GM18505 (cell line): ENCODE results near the gene CDH22.

Source experiments
- ATAC-seq: cut with Tn5 transposase; IDR thresholded peaks from one replicate; pipeline ENCODE4 v1.9.1; 2021; ENCODE audit not compliant: unreplicated experiment
- POLR2A ChIP-seq: IDR thresholded peaks from 4 replicates; pipeline ENCODE4 v1.6.1; 2011; ENCODE audit warnings: borderline replicate concordance; ENCODE audit not compliant: insufficient read depth, insufficient read length; ENCODE audit errors: extremely low read depth

The CDH22 gene

DNA sequence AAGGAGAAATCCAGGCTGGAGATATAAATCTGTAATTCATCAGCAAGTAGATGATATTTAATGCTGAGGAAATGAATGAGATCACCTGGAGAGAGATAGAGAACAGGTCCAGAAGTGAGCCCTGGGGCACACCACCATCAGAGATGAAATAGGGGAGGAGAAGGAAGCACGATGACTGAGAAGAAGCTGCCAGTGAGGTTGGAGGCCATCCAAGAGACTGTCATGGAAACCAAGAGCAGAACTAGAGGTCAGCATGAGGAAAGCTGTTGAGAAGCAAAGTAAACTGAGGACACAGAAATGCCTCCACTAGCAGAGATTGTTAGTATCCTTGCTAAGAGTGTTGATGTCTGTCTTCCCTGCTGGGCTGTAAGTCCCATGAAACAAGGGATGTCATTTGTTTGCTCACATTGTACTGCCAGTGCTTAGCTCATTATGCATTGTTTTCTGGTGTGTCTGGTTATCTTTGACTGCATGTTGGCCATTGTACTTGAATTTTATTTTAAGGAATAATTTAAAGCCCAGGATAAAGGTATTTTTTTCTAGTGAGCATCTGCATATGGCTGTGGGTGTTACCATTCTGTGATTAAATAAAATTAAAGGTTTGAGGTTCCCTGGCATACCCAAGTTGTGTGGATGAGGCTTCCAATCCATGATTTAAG, 35.8 kb downstream of the CDH22 start:
- ATAC-seq, result no peak
- no peak for TF ChIP-seq POLR2A

DNA sequence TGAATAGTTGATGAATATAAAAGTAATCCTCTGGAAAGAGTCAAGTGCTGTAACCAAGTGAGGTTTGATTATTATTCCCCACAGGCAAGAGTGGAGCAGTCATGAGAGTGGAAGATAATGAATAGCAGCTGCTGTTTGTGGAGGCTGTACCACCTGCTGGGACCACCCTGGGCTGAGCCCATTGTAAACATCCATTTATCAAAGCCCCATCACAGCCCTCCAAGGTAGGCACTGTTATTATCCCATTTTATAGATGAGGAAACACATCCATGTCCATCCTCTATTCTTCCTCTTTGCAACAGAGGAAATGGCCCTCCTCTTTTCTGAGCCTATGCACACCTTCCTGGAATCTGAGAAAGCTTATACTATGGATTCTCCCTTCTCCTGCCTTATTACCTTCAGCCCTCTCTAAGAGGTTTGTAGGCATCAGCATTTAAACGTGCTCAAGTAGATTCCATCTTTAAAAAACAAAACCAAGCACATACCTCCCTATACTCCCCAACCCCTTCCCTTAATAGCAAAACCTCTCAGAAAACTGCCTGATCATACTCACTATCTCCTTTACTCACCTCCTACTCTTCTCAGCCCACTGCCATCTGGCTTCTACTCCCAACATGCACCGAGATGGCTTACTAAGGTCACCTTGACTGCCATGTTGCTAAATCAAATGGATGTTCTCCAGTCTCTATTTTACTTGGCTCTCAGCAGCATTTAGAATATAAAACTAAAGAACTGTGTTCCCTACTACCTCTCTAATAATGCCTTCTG, 37.1 kb downstream of the CDH22 start:
- ATAC-seq, result no peak
- no peak for TF ChIP-seq POLR2A

DNA sequence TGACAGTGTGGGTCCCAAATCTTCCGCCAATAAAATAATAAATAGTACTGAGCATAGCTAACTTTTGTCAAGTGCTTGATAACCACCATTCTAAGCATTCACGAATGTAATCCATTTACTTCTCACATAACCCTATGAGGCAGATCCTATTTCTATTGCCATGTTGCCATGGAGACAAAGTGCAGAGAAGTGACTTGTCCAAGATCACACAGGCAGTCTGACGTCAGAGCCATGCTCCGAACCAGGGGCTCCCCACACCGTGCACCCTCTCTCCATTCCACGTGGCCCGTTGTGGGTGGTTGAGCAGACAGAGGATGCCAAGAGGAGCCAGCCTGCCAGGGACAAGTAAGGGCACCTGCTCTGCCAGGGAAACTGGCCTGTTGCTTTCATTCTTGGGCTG, 38.9 kb downstream of the CDH22 start:
- TF ChIP-seq POLR2A, result no peak
- ATAC-seq, result no peak

DNA sequence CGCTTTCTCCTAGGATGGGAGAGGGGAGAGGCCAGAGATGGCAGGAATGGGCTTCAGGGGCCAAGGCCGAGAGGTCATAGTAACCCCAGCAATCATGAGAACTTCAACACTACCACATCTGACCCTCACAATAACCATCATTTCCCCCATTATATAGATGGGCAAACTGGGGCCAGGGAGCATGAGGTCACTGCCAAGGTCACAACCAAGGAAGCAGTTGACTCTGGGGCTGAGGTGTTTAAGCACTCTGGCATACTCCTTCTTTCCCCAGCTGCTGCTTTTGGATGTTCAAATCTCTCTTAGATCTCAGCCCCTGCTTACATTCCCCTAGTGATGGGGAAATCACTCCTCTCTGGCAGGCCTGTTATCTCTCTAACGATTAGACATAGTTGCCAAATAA, 39.6 kb downstream of the CDH22 start:
- no peak for ATAC-seq
- no peak for TF ChIP-seq POLR2A

DNA sequence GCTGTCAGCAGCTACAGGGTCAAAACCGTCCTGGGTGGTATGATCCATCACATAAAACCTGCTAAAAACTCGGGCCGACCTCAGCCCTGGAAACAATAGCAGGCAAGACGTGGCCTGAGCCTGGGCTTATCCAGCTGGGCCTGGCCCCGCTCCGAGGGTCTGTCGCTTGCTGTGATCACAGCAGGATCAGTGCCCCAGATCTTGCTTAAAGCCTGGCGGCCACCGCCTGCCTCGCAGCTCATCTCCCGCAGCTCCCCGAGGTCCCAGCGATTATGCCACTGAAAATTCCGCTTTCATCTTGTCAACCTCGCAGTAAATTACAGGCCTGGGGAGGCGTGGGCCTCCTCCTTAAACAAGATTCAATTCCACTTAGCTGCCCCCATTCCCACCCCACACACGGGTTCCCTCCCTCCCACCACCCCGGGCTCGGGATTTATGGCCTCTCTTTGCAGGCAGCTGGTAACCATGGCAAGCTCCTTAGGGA, 40.1 kb downstream of the CDH22 start:
- TF ChIP-seq POLR2A, result no peak
- ATAC-seq, result no peak

DNA sequence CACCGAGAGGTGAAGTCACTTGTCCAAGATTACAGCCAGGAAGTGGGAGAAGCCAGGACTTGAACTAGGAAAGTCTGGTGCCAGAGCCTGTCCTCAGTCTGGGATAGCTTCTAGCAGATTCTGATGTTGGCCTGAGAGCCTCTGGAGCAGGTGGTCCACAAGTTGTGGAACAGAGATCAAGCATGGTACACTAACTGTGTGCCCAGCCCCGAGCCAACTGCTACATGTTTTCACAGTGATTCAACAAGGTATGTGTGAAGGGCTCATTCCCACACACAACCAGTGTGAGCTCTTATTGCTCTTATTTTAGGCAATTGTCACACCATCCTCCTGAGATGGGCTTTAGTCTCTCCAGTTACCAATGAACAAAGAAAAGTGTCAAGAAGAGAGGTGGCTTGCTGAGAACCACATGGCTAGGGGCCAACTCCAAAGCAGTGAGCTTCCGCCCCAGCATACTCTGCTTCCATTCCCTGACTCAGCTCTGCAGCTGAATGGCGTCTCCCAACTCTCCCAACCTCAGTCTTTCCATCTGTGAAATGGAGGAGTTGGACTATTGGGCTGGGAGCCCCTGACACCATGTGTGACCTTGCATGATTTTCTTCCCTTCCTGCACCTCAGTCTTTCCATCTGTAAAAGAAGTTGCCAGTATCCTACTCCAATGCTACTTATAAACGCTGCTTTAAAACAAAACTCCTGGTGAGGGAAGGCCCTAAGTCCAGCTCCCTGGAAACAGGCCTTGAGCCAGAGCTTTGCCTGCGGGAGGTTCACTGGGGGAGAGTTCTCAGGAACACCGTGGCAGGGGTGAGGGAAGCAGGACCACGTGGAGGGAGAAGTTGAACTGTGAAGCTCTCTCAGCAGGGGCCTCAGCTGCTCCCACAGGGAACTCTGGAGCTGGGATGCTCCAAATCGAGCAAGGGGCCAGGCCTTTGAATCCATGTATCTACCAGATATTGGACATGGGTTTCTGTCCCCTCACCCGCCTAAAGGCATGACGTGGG, 40.9 kb downstream of the CDH22 start:
- no peak for TF ChIP-seq POLR2A
- no peak for ATAC-seq

DNA sequence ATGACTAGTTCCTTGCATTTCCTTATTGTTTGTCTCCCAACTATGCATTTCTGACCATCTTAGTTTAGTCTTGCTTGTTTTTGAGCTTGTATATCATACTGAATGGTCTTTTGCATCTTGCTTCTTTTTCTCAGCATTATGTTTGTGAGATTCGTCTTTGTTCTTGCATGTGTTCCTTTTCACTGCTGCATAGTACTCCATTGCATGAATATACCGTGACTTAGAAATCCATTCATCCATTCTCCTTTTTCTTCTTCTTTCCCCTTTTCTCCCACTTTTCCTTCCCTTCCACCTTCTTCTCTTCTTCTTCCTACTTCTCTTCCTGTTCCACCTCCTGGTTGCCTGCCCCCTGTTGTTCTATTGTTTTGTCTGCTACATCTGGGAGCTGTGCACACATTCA, 42.8 kb downstream of the CDH22 start:
- no peak for TF ChIP-seq POLR2A
- ATAC-seq, result no peak

DNA sequence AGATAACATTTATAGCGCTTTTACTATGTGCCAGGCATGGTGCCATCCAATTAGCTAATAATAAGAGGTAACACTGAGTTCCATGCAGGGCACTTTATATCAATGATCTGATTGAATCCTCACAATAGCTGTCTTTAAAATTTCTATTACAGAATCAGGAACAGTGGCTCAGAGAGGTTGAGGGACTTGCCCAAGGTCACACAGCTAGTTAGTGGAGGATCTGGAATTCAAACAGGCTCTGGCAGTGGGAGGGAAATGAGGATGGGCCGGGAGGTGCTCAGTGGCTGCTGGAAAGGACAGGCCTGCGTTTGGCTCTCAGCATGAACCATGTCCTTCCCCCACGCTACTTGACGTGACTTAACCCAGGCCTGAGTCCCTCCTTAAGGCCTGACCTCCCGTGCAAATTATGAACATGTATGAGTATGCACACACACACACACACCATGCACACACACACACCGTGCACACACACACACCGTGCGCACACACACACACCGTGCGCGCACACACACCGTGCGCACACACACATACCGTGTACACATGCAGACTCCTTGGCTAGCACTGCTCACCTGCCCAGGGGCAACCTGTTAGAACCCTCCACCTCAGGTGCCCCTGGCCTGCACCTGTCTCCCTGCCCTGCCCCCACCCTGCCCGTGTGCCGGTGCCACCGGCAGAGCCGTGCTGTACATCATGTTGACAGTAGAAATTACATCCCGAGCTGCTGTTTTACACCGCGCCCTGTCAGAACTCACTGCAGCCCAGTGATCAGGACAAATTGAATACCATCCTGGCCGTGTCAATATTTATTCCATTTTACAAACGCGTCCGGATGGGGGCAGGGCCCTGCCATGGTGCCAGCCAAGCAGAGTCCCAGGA, 43.7 kb downstream of the CDH22 start:
- no peak for TF ChIP-seq POLR2A
- ATAC-seq, result no peak

DNA sequence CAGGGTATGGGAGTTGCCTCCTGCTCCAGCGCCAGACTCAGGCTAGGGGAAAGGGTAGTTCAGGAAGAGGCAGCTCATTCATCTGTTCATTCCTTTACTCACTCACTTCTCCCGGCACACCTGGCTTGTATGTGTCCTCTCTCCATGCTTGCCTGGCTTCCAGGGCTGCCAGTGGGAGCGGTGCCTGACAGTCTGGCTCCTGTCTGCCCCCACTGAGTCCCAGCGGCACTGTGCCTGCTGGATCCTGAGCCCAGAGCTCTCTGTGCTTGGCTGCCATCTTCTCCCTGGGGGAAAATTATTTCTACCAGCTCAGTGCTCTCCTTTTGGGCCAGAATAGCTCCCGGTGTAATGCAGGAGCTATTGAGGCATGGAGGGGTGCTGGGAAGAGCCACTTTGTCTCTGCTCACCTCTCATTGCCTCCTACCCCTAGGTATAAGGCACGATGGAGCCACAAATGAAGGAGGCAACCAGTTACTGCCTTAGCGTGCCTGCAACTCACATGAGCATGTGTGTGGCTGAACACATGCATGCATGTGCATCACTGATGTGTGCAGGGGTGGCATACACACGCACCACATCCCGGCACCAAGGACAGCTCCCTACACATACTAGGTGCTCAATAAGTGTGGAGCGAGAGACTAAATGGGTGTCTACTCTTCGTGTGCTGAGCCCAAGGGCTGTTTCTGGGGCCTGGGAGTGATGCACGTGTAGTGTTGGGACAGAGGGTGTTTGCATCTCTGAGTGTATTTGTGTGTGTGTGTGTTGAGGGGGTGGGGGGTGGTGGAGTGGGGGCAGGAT, 46.6 kb downstream of the CDH22 start:
- ATAC-seq, result no peak

DNA sequence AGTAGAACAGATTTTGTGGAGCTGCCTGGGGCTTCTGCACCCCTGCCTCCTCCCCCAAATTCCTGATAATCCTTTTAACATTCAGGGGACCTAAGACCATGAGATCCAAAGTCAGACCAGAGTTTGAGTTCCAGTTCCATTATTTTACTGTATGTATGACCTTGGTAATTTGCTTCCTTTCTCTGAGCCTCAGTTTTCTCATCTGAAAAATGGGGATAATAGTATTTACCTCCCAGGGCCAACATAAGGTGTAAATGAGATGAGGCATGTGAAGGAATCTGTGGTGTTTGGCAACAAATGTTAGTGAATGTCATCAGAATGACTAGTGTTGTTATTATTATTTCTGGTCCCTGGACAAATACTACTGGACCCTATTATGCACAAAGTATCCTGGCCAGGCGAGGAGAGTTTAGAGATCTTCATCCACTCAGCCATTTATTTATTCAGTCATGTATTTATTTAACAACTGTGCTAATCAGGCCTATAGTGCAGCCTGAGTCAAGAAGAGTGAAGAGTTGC, 47.3 kb downstream of the CDH22 start:
- no peak for TF ChIP-seq POLR2A
- no peak for ATAC-seq

More for the DNA sequence above, 46.6 kb downstream of the CDH22 start:
- TF ChIP-seq POLR2A, result no peak

DNA sequence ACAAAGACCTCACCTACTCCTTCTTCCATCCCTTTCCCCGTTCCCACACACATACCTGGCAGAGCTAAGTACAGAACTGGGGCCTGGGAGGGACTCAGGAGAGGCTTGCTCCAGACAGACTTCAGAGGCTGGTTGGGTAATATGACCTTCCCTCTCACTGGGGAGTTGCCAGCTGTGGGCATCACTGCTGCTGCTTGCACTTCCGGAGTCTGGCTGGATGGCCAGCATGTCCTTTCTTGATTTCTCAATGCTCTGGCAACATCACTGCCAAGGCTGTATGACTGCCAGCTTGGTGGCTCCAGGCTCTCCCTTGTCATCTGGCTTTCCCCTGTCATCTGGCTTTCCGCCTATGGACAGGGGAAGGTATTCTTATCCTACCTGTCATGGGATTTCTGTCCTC, 47.8 kb downstream of the CDH22 start:
- TF ChIP-seq POLR2A, result no peak
- ATAC-seq, result no peak
